ENCODE measurements around the gene RNF214.
"Not testable (repeated sequence)": the region's sequence is repeated elsewhere in the genome, so short reads cannot be mapped to it uniquely, and the experiment has no call there.

Gene RNF214

GRCh38 chr11:117197516-117198456 is 34.7 kb upstream of the RNF214 start:
- no peak for DNase-seq (ENCODE audit: low read depth in 4 of 4, low spot score in 1 of 4)

- DNase-seq (ENCODE audit: low read depth in 4 of 4, low spot score in 1 of 4) = no peak
Observed at GRCh38 chr11:117198613-117199012, 33.9 kb upstream of the RNF214 start.

GRCh38 chr11:117199053-117199915 is 33.2 kb upstream of the RNF214 start, which contains the start of gene TAGLN:
TAGLN (plus strand) TSS chr11:117199370; CDS start chr11:117203014, 3,644 bp downstream.
- no peak for DNase-seq (ENCODE audit: low read depth in 4 of 4, low spot score in 1 of 4)

GRCh38 chr11:117199916-117200812 is 32.3 kb upstream of the RNF214 start:
- no peak for DNase-seq (ENCODE audit: low read depth in 4 of 4, low spot score in 1 of 4)

- DNase-seq (ENCODE audit: low read depth in 4 of 4, low spot score in 1 of 4) = no peak
Observed at GRCh38 chr11:117200813-117201657, 31.4 kb upstream of the RNF214 start.

GRCh38 chr11:117201658-117202305 is 30.7 kb upstream of the RNF214 start:
- no peak for DNase-seq (ENCODE audit: low read depth in 4 of 4, low spot score in 1 of 4)

GRCh38 chr11:117202386-117203068 is 29.9 kb upstream of the RNF214 start:
- DNase-seq (ENCODE audit: low read depth in 4 of 4, low spot score in 1 of 4) = no peak

GRCh38 chr11:117203069-117203407 is 29.4 kb upstream of the RNF214 start:
- no peak for DNase-seq (ENCODE audit: low read depth in 4 of 4, low spot score in 1 of 4)

- no peak for DNase-seq (ENCODE audit: low read depth in 4 of 4, low spot score in 1 of 4)
Observed at GRCh38 chr11:117204283-117205080, 28.0 kb upstream of the RNF214 start.

GRCh38 chr11:117205211-117205818 is 27.2 kb upstream of the RNF214 start:
- DNase-seq (ENCODE audit: low read depth in 4 of 4, low spot score in 1 of 4) = no peak

- not testable (repeated sequence) for DNase-seq (ENCODE audit: low read depth in 4 of 4, low spot score in 1 of 4)
Observed at GRCh38 chr11:117206111-117206510, 26.4 kb upstream of the RNF214 start.

- not testable (repeated sequence) for DNase-seq (ENCODE audit: low read depth in 4 of 4, low spot score in 1 of 4)
Observed at GRCh38 chr11:117206859-117207258, 25.6 kb upstream of the RNF214 start.

GRCh38 chr11:117207481-117207880 is 25.0 kb upstream of the RNF214 start:
- DNase-seq (ENCODE audit: low read depth in 4 of 4, low spot score in 1 of 4) = not testable (repeated sequence)

GRCh38 chr11:117208710-117209109 is 23.8 kb upstream of the RNF214 start:
- DNase-seq (ENCODE audit: low read depth in 4 of 4, low spot score in 1 of 4) = not testable (repeated sequence)

GRCh38 chr11:117209351-117210125 is 22.9 kb upstream of the RNF214 start:
- DNase-seq (ENCODE audit: low read depth in 4 of 4, low spot score in 1 of 4) = not testable (repeated sequence)

GRCh38 chr11:117210620-117211019 is 21.9 kb upstream of the RNF214 start:
- no peak for DNase-seq (ENCODE audit: low read depth in 4 of 4, low spot score in 1 of 4)
